DND-41 (cell line): ENCODE measurements around the gene SMIM28.

Source experiments
- EZH2 ChIP-seq: IDR thresholded peaks from 3 replicates; pipeline ENCODE4 v1.6.1; 2012; ENCODE audit warnings: borderline replicate concordance, low read depth, mild to moderate bottlenecking, moderate library complexity, low read length, inconsistent platforms; ENCODE audit not compliant: severe bottlenecking
- TF ChIP-seq, protein P1 (sequence below): IDR thresholded peaks from 2 replicates; pipeline ENCODE4 v1.5.1; 2012; ENCODE audit warnings: borderline replicate concordance, low read length, moderate library complexity, mild to moderate bottlenecking; ENCODE audit not compliant: poor library complexity, severe bottlenecking; ENCODE audit errors: extremely low read depth

GRCh38 chr6:138402838-138403187 is 25.1 kb downstream of the SMIM28 start:
- TF ChIP-seq, protein P1, sequence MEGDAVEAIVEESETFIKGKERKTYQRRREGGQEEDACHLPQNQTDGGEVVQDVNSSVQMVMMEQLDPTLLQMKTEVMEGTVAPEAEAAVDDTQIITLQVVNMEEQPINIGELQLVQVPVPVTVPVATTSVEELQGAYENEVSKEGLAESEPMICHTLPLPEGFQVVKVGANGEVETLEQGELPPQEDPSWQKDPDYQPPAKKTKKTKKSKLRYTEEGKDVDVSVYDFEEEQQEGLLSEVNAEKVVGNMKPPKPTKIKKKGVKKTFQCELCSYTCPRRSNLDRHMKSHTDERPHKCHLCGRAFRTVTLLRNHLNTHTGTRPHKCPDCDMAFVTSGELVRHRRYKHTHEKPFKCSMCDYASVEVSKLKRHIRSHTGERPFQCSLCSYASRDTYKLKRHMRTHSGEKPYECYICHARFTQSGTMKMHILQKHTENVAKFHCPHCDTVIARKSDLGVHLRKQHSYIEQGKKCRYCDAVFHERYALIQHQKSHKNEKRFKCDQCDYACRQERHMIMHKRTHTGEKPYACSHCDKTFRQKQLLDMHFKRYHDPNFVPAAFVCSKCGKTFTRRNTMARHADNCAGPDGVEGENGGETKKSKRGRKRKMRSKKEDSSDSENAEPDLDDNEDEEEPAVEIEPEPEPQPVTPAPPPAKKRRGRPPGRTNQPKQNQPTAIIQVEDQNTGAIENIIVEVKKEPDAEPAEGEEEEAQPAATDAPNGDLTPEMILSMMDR: no peak
- no peak for TF ChIP-seq EZH2
